ENCODE results near the gene NR4A2.

NR4A2 gene

DNA sequence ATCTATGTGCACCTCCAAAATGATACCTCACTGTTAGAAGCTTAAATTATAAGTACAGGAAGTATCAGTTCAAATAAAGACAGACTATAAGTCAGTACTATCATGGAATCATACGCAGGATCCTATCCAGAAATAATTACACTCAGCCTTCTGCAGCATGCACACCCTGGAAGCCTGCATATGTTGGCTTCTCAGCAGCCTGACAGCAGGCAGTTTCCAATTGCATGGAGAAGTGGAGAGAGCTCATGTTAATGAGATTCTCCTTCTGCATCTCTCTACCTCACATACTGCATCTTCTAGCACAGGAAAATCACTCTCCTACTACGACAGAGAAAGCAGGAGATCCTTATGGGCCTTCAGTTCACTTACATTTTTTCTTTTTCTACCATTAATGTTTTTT is 20.5 kb downstream of the NR4A2 start:
- in situ Hi-C loops (cut with HindIII; ENCODE audit: low sequenced_read_pairs): no loop called here
- TF ChIP-seq, protein P1, sequence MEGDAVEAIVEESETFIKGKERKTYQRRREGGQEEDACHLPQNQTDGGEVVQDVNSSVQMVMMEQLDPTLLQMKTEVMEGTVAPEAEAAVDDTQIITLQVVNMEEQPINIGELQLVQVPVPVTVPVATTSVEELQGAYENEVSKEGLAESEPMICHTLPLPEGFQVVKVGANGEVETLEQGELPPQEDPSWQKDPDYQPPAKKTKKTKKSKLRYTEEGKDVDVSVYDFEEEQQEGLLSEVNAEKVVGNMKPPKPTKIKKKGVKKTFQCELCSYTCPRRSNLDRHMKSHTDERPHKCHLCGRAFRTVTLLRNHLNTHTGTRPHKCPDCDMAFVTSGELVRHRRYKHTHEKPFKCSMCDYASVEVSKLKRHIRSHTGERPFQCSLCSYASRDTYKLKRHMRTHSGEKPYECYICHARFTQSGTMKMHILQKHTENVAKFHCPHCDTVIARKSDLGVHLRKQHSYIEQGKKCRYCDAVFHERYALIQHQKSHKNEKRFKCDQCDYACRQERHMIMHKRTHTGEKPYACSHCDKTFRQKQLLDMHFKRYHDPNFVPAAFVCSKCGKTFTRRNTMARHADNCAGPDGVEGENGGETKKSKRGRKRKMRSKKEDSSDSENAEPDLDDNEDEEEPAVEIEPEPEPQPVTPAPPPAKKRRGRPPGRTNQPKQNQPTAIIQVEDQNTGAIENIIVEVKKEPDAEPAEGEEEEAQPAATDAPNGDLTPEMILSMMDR (IDR thresholded peaks at IDR 0.05; ENCODE audit: low read depth, low read length): no peak
- no peak overlapping the region for H3K4me3 ChIP-seq (ENCODE audit: low read depth, low read length)
- no peak for DNase-seq (ENCODE audit: low read depth, low spot score)

DNA sequence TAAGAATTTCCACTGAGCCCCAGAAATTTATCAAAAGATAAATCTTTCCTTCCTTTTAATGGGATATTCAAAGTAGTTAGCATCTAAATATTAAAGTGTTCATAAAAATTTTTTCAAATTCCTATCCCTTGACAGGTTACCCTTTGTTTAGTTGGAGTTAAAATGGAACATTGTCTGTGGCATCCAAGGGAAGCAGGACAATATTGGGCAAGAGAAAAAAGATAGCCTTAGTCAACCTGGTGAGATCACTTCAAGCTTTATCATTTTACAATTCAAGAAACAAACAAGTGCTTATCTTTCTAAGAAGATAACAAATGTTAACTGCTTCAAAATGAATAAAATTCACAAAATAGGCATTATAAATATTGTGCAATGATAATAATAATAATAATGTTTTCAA is 21.7 kb downstream of the NR4A2 start:
- in situ Hi-C loops (cut with HindIII; ENCODE audit: low sequenced_read_pairs): no loop called here
- DNase-seq (ENCODE audit: low read depth, low spot score): no peak
- TF ChIP-seq, protein P1 (IDR thresholded peaks at IDR 0.05; ENCODE audit: low read depth, low read length): no peak
- no peak overlapping the region for H3K4me3 ChIP-seq (ENCODE audit: low read depth, low read length)

DNA sequence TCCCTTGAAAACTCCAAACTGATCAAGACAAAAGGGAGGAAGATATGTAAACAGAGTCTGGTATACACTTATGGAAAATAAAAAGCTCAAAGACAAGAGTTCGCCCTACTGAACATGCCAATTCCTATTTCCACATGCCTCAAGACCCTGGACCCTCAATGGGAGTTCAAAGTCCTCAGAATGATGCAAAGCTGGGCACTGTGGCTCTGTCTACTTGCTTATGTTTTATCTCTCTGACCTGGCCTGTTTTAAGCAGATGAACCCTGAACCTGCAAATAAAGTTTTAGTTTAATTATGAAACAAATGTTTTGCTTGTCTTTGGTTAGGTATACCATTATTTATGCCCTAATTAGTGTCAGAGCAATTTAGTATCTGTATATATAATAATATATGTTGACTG is 22.6 kb downstream of the NR4A2 start:
- H3K4me3 ChIP-seq (ENCODE audit: low read depth, low read length): no peak overlapping the region
- TF ChIP-seq, protein P1 (IDR thresholded peaks at IDR 0.05; ENCODE audit: low read depth, low read length): no peak
- DNase-seq (ENCODE audit: low read depth, low spot score): no peak
- in situ Hi-C loops (cut with HindIII; ENCODE audit: low sequenced_read_pairs): no loop called here

DNA sequence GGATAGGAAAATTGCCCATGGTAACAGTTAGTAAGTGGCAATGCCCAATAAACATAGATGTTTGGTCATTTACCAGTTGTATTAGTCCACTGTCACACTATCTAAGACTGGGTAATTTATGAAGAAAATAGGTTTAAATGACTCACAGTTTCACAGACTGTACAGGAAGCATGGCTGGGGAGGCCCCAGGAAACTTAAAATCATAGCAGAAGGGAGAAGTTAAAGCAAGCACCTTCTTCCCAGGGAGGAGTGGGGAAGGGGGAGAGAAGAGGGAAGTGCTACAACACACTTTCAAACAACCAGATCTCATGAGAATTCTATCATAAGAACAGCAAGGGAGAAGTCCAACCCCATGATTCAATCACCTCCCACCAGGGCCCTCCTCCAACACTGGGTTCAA is 23.4 kb downstream of the NR4A2 start:
- no peak overlapping the region for H3K4me3 ChIP-seq (ENCODE audit: low read depth, low read length)
- no peak for DNase-seq (ENCODE audit: low read depth, low spot score)
- TF ChIP-seq, protein P1 (IDR thresholded peaks at IDR 0.05; ENCODE audit: low read depth, low read length): no peak
- in situ Hi-C loops (cut with HindIII; ENCODE audit: low sequenced_read_pairs): no loop called here

DNA sequence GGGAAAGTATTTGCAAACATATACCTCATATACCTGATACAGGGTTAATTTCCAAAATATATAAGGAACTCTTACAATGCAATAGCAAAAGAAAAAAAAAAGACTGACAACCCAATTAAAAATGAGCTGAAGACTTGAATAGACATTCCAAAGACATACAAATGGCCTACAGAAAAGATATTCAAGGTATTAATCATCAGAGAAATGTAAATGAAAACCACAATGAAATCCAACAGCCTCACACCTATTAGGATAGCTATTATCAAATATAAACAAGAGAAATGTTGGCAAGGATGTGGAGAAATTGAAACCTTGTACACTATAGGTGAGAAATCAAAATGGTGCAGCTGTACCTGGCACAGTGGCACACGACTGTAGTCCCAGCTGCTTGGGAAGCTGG is 25.7 kb downstream of the NR4A2 start:
- H3K4me3 ChIP-seq (ENCODE audit: low read depth, low read length): no peak overlapping the region
- no peak for DNase-seq (ENCODE audit: low read depth, low spot score)
- TF ChIP-seq, protein P1 (IDR thresholded peaks at IDR 0.05; ENCODE audit: low read depth, low read length): no peak
- in situ Hi-C loops (cut with HindIII; ENCODE audit: low sequenced_read_pairs): no loop called here

DNA sequence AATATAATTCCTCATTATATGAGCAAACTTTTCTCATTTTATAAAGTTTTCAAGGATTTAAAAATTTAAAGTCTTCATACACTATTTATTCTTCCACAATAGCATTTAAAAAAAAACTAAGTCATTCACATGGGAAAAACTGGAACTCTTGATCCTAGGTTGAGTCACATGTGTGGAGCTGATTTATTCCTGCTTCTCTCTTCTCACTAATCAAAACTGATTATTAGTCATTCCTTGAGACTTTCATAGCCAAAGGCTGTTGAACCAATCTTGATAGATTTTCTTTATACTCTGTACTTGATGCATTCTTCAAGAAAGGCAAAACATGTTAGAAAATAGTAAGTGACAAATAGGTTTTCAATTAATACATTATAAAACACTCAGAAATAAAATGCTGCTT is 27.4 kb downstream of the NR4A2 start:
- no peak overlapping the region for H3K4me3 ChIP-seq (ENCODE audit: low read depth, low read length)
- DNase-seq (ENCODE audit: low read depth, low spot score): no peak
- in situ Hi-C loops (cut with HindIII; ENCODE audit: low sequenced_read_pairs): no loop called here
- TF ChIP-seq, protein P1 (IDR thresholded peaks at IDR 0.05; ENCODE audit: low read depth, low read length): no peak

DNA sequence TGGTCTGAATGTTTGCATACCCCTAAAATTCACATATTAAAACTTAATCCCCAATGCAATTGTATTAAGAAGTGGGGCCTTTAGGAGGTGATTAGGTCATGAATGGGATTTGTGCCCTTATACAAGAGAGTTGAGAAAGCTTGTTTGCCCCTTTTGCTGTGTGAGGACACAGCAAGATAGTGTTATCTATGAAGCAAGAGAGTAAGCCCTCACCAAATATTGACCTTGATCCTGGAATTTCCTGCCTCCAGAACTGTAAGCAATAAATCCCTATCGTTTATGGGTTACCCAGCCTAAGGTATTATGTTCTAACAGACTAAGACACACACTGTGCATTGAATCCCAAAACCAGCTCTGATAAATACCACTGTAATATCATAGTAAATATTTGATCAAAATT is 32.2 kb downstream of the NR4A2 start:
- no peak overlapping the region for H3K4me3 ChIP-seq (ENCODE audit: low read depth, low read length)
- in situ Hi-C loops (cut with HindIII; ENCODE audit: low sequenced_read_pairs): no loop called here
- TF ChIP-seq, protein P1 (IDR thresholded peaks at IDR 0.05; ENCODE audit: low read depth, low read length): no peak
- DNase-seq (ENCODE audit: low read depth, low spot score): no peak

All from astrocyte of the spinal cord (primary cell).